Endothelial cell of umbilical vein (primary cell): ENCODE measurements around the gene ACTL7A. TPM values are rescaled to one million over a fixed set of nuclear protein-coding genes. Genes with fewer than 3 reads are reported as not detected.

ENCODE experiments used
- BruUV-seq: library from RNA; stranded (reverse); fragments of 400-500 nt; replicated peaks from 2 replicates; lab custom pipeline; 2021; lab: Mats Ljungman, UMichigan
- CTCF ChIA-PET: fragments of 300-600, 350-600 bp; sonication (Branson Sonifier 250); formaldehyde crosslinking; loops from one replicate; lab custom pipeline; 2021; ENCODE audit warnings: antibody characterized with exemption, inconsistent platforms; lab: Charles Lee
- POLR2A ChIA-PET: fragments of 300-600, 350-600 bp; sonication (Branson Sonifier 250); formaldehyde crosslinking; loops from one replicate; lab custom pipeline; 2021; ENCODE audit warnings: antibody characterized with exemption, inconsistent platforms; lab: Charles Lee
- DNase-seq: peaks from one replicate; pipeline ENCODE4 v3.0.0-alpha.2; 2011; ENCODE audit warnings: low read depth, low spot score
- FAIRE-seq: peaks from 2 replicates; lab custom pipeline; 2011; peaks lifted over from hg19 to GRCh38; lab: Jason Lieb, UNC
- H2AFZ ChIP-seq: 2 replicates; pipeline ENCODE4 v1.6.0; 2012; ENCODE audit warnings: low read depth, low read length, control low read depth, inconsistent platforms
- H3K27ac ChIP-seq: 2 replicates; pipeline ENCODE4 v1.5.1; 2011; ENCODE audit warnings: low read depth, mild to moderate bottlenecking, control low read depth, low read length, moderate library complexity; ENCODE audit not compliant: insufficient read depth
- H3K27me3 ChIP-seq, 2 experiments: 2 replicates each; pipeline versions ENCODE4 v1.6.0 to v1.6.1; 2011; ENCODE audit warnings: low read length in 2 of 2, mixed read lengths in 1 of 2; ENCODE audit not compliant: control insufficient read depth in 2 of 2, insufficient read depth in 2 of 2
- H3K36me3 ChIP-seq, 2 experiments: 2 replicates in 1 of 2; 3 replicates in 1 of 2; pipeline ENCODE4 v1.5.1; 2011; ENCODE audit warnings: low read length in 2 of 2, mild to moderate bottlenecking in 1 of 2, moderate library complexity in 1 of 2; ENCODE audit not compliant: control insufficient read depth in 2 of 2, insufficient read depth in 2 of 2; ENCODE audit errors: extremely low read depth in 1 of 2
- H3K4me1 ChIP-seq: 3 replicates; pipeline ENCODE4 v1.5.1; 2011; ENCODE audit warnings: mild to moderate bottlenecking, low read length; ENCODE audit not compliant: control insufficient read depth, insufficient read depth; ENCODE audit errors: extremely low read depth
- H3K4me2 ChIP-seq: 2 replicates; pipeline ENCODE4 v1.6.1; 2011; ENCODE audit warnings: low read length, control low read depth, mixed read lengths; ENCODE audit not compliant: insufficient read depth
- H3K4me3 ChIP-seq, 3 experiments: fragments of 200-600 bp in 1 of 3; sonication (generic), shearing (Covaris generic) in 1 of 3; replicated peaks in 1 of 3; 2 replicates each; pipeline ENCODE4 v1.5.1; 2011 to 2016; ENCODE audit warnings: control low read depth in 3 of 3, low read length in 3 of 3, mild to moderate bottlenecking in 2 of 3, inconsistent platforms in 1 of 3, low read depth in 1 of 3, moderate library complexity in 1 of 3; ENCODE audit not compliant: insufficient read depth in 1 of 3
- H3K79me2 ChIP-seq: 2 replicates; pipeline ENCODE4 v1.6.0; 2012; ENCODE audit warnings: low read length, inconsistent platforms; ENCODE audit not compliant: control insufficient read depth, insufficient read depth
- H3K9ac ChIP-seq: replicated peaks from 2 replicates; pipeline ENCODE3; 2011; ENCODE audit warnings: low read length, control low read depth; ENCODE audit not compliant: insufficient read depth; ENCODE audit errors: extremely low read depth
- H3K9me1 ChIP-seq: replicated peaks from 3 replicates; pipeline ENCODE4 v1.6.0; 2011; ENCODE audit warnings: mild to moderate bottlenecking, low read length; ENCODE audit not compliant: control insufficient read depth, insufficient read depth; ENCODE audit errors: extremely low read depth
- H3K9me3 ChIP-seq: replicated peaks from 2 replicates; pipeline ENCODE4 v1.5.1; 2012; ENCODE audit warnings: low read length, inconsistent platforms; ENCODE audit not compliant: control insufficient read depth, insufficient read depth
- H4K20me1 ChIP-seq: replicated peaks from 2 replicates; pipeline ENCODE3; 2011; ENCODE audit warnings: mild to moderate bottlenecking, low read length; ENCODE audit not compliant: control insufficient read depth, insufficient read depth; ENCODE audit errors: extremely low read depth
- CTCF ChIP-seq, 2 donors: IDR thresholded peaks; 1 replicate in 1 of 2; 2 replicates in 1 of 2; pipeline ENCODE4 v1.5.1; 2011; ENCODE audit warnings: low read length in 2 of 2, mild to moderate bottlenecking in 2 of 2, moderate library complexity in 2 of 2, control low read depth in 1 of 2, inconsistent platforms in 1 of 2, low read depth in 1 of 2; ENCODE audit not compliant: insufficient read depth in 1 of 2; ENCODE audit errors: extremely low read depth in 1 of 2
- EZH2 ChIP-seq: IDR thresholded peaks from 2 replicates; pipeline ENCODE4 v1.6.1; 2012; ENCODE audit warnings: borderline replicate concordance, low read depth, mild to moderate bottlenecking, moderate library complexity, low read length, inconsistent platforms; ENCODE audit not compliant: severe bottlenecking
- FOS ChIP-seq: IDR thresholded peaks from 2 replicates; pipeline ENCODE4 v1.6.1; 2011; ENCODE audit warnings: mild to moderate bottlenecking, low read length, moderate library complexity, borderline replicate concordance; ENCODE audit not compliant: insufficient read depth
- GATA2 ChIP-seq: IDR thresholded peaks from 2 replicates; pipeline ENCODE4 v1.7.0; 2011; ENCODE audit warnings: low read depth, mild to moderate bottlenecking, moderate library complexity, mixed read lengths, low read length; ENCODE audit not compliant: insufficient read length, insufficient read depth
- JUN ChIP-seq: IDR thresholded peaks from 2 replicates; pipeline ENCODE4 v1.6.1; 2011; ENCODE audit warnings: borderline replicate concordance, low read depth; ENCODE audit not compliant: insufficient read length, insufficient read depth
- MYC ChIP-seq: IDR thresholded peaks from one replicate; pipeline ENCODE4 v1.6.1; 2011; ENCODE audit warnings: mild to moderate bottlenecking, low read depth, low read length
- POLR2A ChIP-seq: IDR thresholded peaks from 2 replicates; pipeline ENCODE4 v1.6.1; 2012; ENCODE audit warnings: low read depth, mild to moderate bottlenecking, control low read depth, low read length
- POLR2AphosphoS5 ChIP-seq: IDR thresholded peaks from 2 replicates; pipeline ENCODE4 v1.6.1; 2012; ENCODE audit warnings: low read depth, mild to moderate bottlenecking, control low read depth, low read length, moderate library complexity; ENCODE audit not compliant: insufficient read depth
- dilution Hi-C: fragments of 300-500 bp; cut with MboI; formaldehyde crosslinking; loops from one replicate; pipeline ENCODE4 v1.15.0; 2019; ENCODE audit warnings: low sequenced_read_pairs; ENCODE audit not compliant: extremely low pct_ligation_motif_present
- intact Hi-C: fragments of 100-400 bp; cut with micrococcal nuclease; formaldehyde crosslinking; loops from one replicate; pipeline ENCODE4 v1.10.0; 2022
- polyA plus RNA-seq, 4 experiments: library from polyadenylated mRNA; depleted of rRNA in 3 of 4; stranded (reverse) in 3 of 4; unstranded in 1 of 4; fragments of >200 nt; gene quantifications; 2 replicates each; pipeline versions ENCODE4 v1.2.1 to v1.2.3, GENCODE V29; 2011 to 2012; ENCODE audit warnings: missing spikeins in 1 of 4
- total RNA-seq: library from RNA; stranded (reverse); gene quantifications from 2 replicates; pipeline ENCODE4 v1.2.3, GENCODE V29; 2021
- TF ChIP-seq, protein P1 (sequence below): IDR thresholded peaks from 2 replicates; pipeline ENCODE4 v1.6.1; 2011; ENCODE audit not compliant: insufficient read depth, insufficient read length

ACTL7A gene
- total and polyA plus RNA-seq, 2 donors (not counting 3 experiments of a cell fraction or from before 2014, with no cell fraction given): not detected

DNA sequence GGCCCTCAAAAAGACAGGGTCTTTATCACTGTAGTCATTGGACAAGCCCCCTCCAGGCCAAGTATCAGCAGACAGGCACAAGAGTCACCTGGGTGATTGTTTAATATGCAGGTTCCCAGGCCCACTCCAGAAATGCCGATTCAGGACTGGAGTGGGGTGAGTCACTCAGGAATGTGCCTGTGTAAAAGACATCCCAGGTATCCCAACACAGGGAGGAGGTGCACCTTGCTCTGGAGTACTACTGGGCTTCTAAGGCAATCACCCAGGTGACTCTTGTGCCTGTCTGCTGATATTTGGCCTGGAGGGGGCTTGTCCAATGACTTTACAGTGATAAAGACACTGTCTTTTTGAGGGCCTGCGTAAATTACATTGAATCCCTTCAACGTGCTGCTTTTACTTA is 46.9 kb upstream of the ACTL7A start:
- DNase-seq (no peak), FAIRE-seq (no peak)
- Histone ChIP-seq H3K4me2 (no peak overlapping the region), H3K4me3 (no peak overlapping the region), H3K27me3 (no peaks in the 10 kb centered on the region), H3K27ac (no peak overlapping the region), H3K36me3 (no peaks in the 10 kb centered on the region), H4K20me1 (no peaks in the 10 kb centered on the region), H3K9me1 (no peaks in the 10 kb centered on the region), H2AFZ (no peak overlapping the region), H3K4me1 (peaks cover 4% of the 10 kb centered on the region), H3K9me3 (no peaks in the 10 kb centered on the region), H3K9ac (no peak overlapping the region), H3K79me2 (no peaks in the 10 kb centered on the region)
- ChIA-PET POLR2A (no interaction called here), CTCF (interaction anchor here (1.0 to 2.4 kb wide), 7 partner anchors 8 to 1391 kb away, joined by 3 to 12 read pairs (median 5); no protein-coding TSS in a partner anchor)
- dilution Hi-C loops: no loop called here
- no peak for TF ChIP-seq FOS
- TF ChIP-seq POLR2A: no peak
- no peak for TF ChIP-seq POLR2AphosphoS5
- TF ChIP-seq, protein P1, sequence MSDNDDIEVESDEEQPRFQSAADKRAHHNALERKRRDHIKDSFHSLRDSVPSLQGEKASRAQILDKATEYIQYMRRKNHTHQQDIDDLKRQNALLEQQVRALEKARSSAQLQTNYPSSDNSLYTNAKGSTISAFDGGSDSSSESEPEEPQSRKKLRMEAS: no peak
- no peak for TF ChIP-seq CTCF (IDR thresholded peaks at IDR 0.05; ENCODE audit: extremely low read depth in 1 of 2, insufficient read depth in 1 of 2, low read depth in 1 of 2, low read length in 2 of 2)
- TF ChIP-seq GATA2: no peak
- TF ChIP-seq JUN: no peak
- no peak for TF ChIP-seq EZH2
- no peak for TF ChIP-seq MYC
- intact Hi-C loops: no loop called here
- BruUV-seq: no TSS peak
